A549 (cell line): ENCODE measurements around the gene SCPEP1. TPM values are rescaled to one million over a fixed set of nuclear protein-coding genes. Genes with fewer than 3 reads are reported as not detected.

Source experiments
- ATAC-seq, 2 experiments: fragments of 200-7000 bp in 1 of 2; fragments of >200 bp in 1 of 2; cut with Nextera tagmentation in 1 of 2; cut with Tn5 transposase in 1 of 2; 3 replicates each; pipeline versions ENCODE4 v1.8.0 to v1.9.1; 2018 to 2020; ENCODE audit warnings: mild to moderate bottlenecking in 1 of 2, moderate library complexity in 1 of 2
- CTCF ChIA-PET: fragments of 300-600 bp; sonication (Branson Sonifier 250); formaldehyde crosslinking; extraction: SDS; loops from one replicate; lab custom pipeline; 2021; ENCODE audit warnings: antibody characterized with exemption, inconsistent platforms; lab: Yijun Ruan, JAX
- POLR2A ChIA-PET: fragments of 350-600 bp; formaldehyde crosslinking; extraction: SDS; loops from one replicate; lab custom pipeline; 2021; ENCODE audit warnings: antibody characterized with exemption, inconsistent platforms; lab: Yijun Ruan, JAX
- DNase-seq, 2 experiments: peaks; one replicate each; pipeline versions ENCODE4 v3.0.0 to v3.0.0-alpha.2; 2011 to 2016; ENCODE audit warnings: low read depth in 1 of 2, low spot score in 1 of 2
- FAIRE-seq: peaks from 2 replicates; lab custom pipeline; 2011; peaks lifted over from hg19 to GRCh38; lab: Jason Lieb, UNC
- H3K27ac ChIP-seq, 2 experiments: fragments of >200 bp; sonication (Bioruptor Twin); formaldehyde crosslinking; 3 replicates each; pipeline ENCODE4 v1.5.1; 2016 to 2017
- H3K4me1 ChIP-seq: fragments of >200 bp; sonication (Bioruptor Twin); formaldehyde crosslinking; 3 replicates; pipeline ENCODE4 v1.6.1; 2016
- H3K4me2 ChIP-seq: fragments of >200 bp; sonication (Bioruptor Twin); formaldehyde crosslinking; 3 replicates; pipeline ENCODE4 v1.6.1; 2016
- H3K4me3 ChIP-seq: fragments of >200 bp; sonication (Bioruptor Twin); formaldehyde crosslinking; 3 replicates; pipeline ENCODE4 v1.5.1; 2016
- H3K9me3 ChIP-seq: fragments of >200 bp; sonication (Bioruptor Twin); formaldehyde crosslinking; 3 replicates; pipeline ENCODE4 v1.6.1; 2016
- BHLHE40 ChIP-seq: IDR thresholded peaks from 2 replicates; pipeline ENCODE4 v1.6.1; 2012; ENCODE audit warnings: low read depth, low read length, inconsistent platforms
- CBX8 ChIP-seq: fragments of 200-600 bp; sonication (generic); IDR thresholded peaks from 2 replicates; pipeline ENCODE4 v1.6.1; 2016
- CEBPB ChIP-seq, 2 experiments: fragments of >200 bp in 1 of 2; sonication (Bioruptor Twin) in 1 of 2; formaldehyde crosslinking in 1 of 2; IDR thresholded peaks; 2 replicates each; pipeline ENCODE4 v1.6.1; 2012 to 2016
- CHD2 ChIP-seq: fragments of 150-350 bp; IDR thresholded peaks from 2 replicates; pipeline ENCODE4 v1.6.1; 2014; ENCODE audit warnings: low read length; ENCODE audit not compliant: partially characterized antibody
- EHF ChIP-seq: fragments of 250-450 bp; sonication (Bioruptor Pico); IDR thresholded peaks from 2 replicates; pipeline ENCODE4 v1.5.0; 2020; ENCODE audit warnings: mild to moderate bottlenecking
- FOSL2 ChIP-seq, 2 experiments: fragments of 450-650 bp in 1 of 2; fragments of >200 bp in 1 of 2; sonication (Bioruptor Twin) in 1 of 2; formaldehyde crosslinking; IDR thresholded peaks; 2 replicates each; pipeline versions ENCODE4 v1.5.0 to v1.6.1; 2016 to 2020; ENCODE audit warnings: mild to moderate bottlenecking in 1 of 2, moderate library complexity in 1 of 2
- FOXS1 ChIP-seq: fragments of 250-450 bp; sonication (Bioruptor Pico); IDR thresholded peaks from 2 replicates; pipeline ENCODE4 v1.5.0; 2020; ENCODE audit warnings: mild to moderate bottlenecking, moderate library complexity
- HEYL ChIP-seq: fragments of 250-450 bp; sonication (Bioruptor Pico); IDR thresholded peaks from 2 replicates; pipeline ENCODE4 v1.8.0; 2021; ENCODE audit warnings: mild to moderate bottlenecking, moderate library complexity
- HOXB5 ChIP-seq: fragments of 250-450 bp; sonication (Bioruptor Pico); IDR thresholded peaks from 2 replicates; pipeline ENCODE4 v1.5.0; 2020; ENCODE audit warnings: mild to moderate bottlenecking, moderate library complexity
- KDM1A ChIP-seq: fragments of 200-600 bp; sonication (generic); IDR thresholded peaks from 2 replicates; pipeline ENCODE4 v1.6.1; 2016; ENCODE audit warnings: low read depth, mild to moderate bottlenecking
- MAFK ChIP-seq: fragments of 450-650 bp; IDR thresholded peaks from 2 replicates; pipeline ENCODE4 v1.6.1; 2014; ENCODE audit not compliant: partially characterized antibody
- MYC ChIP-seq: IDR thresholded peaks from 2 replicates; pipeline ENCODE4 v1.6.1; 2012; ENCODE audit warnings: mild to moderate bottlenecking, inconsistent platforms, low read length, improper control_type of control experiment, borderline replicate concordance
- NFE2L2 ChIP-seq: fragments of 150-350 bp; conservative IDR thresholded peaks from 2 replicates; pipeline ENCODE4 v1.6.1; 2014; ENCODE audit warnings: low read length
- NPAS2 ChIP-seq: fragments of 250-450 bp; sonication (Bioruptor Pico); IDR thresholded peaks from 2 replicates; pipeline ENCODE4 v1.8.0; 2022; ENCODE audit warnings: mild to moderate bottlenecking, moderate library complexity, borderline replicate concordance
- PHF8 ChIP-seq: fragments of 200-600 bp; sonication (generic); IDR thresholded peaks from 2 replicates; pipeline ENCODE4 v1.6.1; 2016; ENCODE audit warnings: low read depth, mild to moderate bottlenecking, antibody characterized with exemption, moderate library complexity, borderline replicate concordance
- RAD21 ChIP-seq, 2 experiments: fragments of >200 bp in 1 of 2; sonication (Bioruptor Twin) in 1 of 2; formaldehyde crosslinking in 1 of 2; IDR thresholded peaks in 1 of 2; conservative IDR thresholded peaks in 1 of 2; 2 replicates in 1 of 2; 3 replicates in 1 of 2; pipeline ENCODE4 v1.6.1; 2012 to 2018; ENCODE audit warnings: inconsistent platforms in 1 of 2
- RARB ChIP-seq: fragments of 250-450 bp; sonication (Bioruptor Pico); IDR thresholded peaks from 2 replicates; pipeline ENCODE4 v1.8.0; 2021; ENCODE audit warnings: mild to moderate bottlenecking, moderate library complexity
- RNF2 ChIP-seq: fragments of 200-600 bp; sonication (generic); IDR thresholded peaks from 2 replicates; pipeline ENCODE4 v1.6.1; 2016; ENCODE audit warnings: low read depth, mild to moderate bottlenecking, antibody characterized with exemption, moderate library complexity, borderline replicate concordance
- SMC3 ChIP-seq: fragments of >200 bp; sonication (Bioruptor Twin); formaldehyde crosslinking; IDR thresholded peaks from 3 replicates; pipeline ENCODE4 v1.6.1; 2018; ENCODE audit warnings: inconsistent platforms
- TFCP2L1 ChIP-seq: fragments of 250-450 bp; sonication (Bioruptor Pico); IDR thresholded peaks from 2 replicates; pipeline ENCODE4 v1.5.0; 2021; ENCODE audit warnings: mild to moderate bottlenecking
- ZC3H11A ChIP-seq: fragments of 450-650 bp; IDR thresholded peaks from 2 replicates; pipeline ENCODE4 v1.6.1; 2014; ENCODE audit warnings: antibody characterized with exemption, mild to moderate bottlenecking
- ZFP36 ChIP-seq: fragments of 450-650 bp; IDR thresholded peaks from 2 replicates; pipeline ENCODE4 v1.6.1; 2014; ENCODE audit warnings: borderline replicate concordance; ENCODE audit not compliant: partially characterized antibody
- ZSCAN20 ChIP-seq: fragments of 250-450 bp; sonication (Bioruptor Pico); IDR thresholded peaks from 2 replicates; pipeline ENCODE4 v1.8.0; 2022; ENCODE audit warnings: mild to moderate bottlenecking, moderate library complexity
- WGBS: methylation state at CpG from one replicate; pipeline ENCODE4 v1.1.6; 2017; ENCODE audit errors: missing lambda C conversion rate; 5-methylcytosine and 5-hydroxymethylcytosine counted together
- polyA plus RNA-seq, 4 experiments: library from polyadenylated mRNA; depleted of rRNA in 3 of 4; stranded (reverse); fragments of >200 nt; fragmentation: RNase III in 1 of 4; extraction: RNeasy Plus Mini Kit Qiagen cat#74134 plus additional on column Dnase treatment in 1 of 4; gene quantifications; 2 replicates in 3 of 4; 3 replicates in 1 of 4; pipeline ENCODE4 v1.2.3, GENCODE V29; 2011 to 2017
- TF ChIP-seq, protein P1 (sequence below): fragments of 450-650 bp; IDR thresholded peaks from 2 replicates; pipeline ENCODE4 v1.6.1; 2014; ENCODE audit warnings: antibody characterized with exemption
- TF ChIP-seq, protein P2 (sequence below): IDR thresholded peaks from 2 replicates; pipeline ENCODE4 v1.6.1; 2012; ENCODE audit warnings: low read depth, borderline replicate concordance
- TF ChIP-seq, protein P3 (sequence below): fragments of 250-450 bp; sonication (Bioruptor Pico); IDR thresholded peaks from 2 replicates; pipeline ENCODE4 v1.5.0; 2020; ENCODE audit warnings: low read depth, mild to moderate bottlenecking, moderate library complexity
- TF ChIP-seq, protein P4 (sequence below): fragments of 150-350 bp; IDR thresholded peaks from 2 replicates; pipeline ENCODE4 v1.6.1; 2014; ENCODE audit warnings: low read depth, mild to moderate bottlenecking, low read length

Gene SCPEP1
- polyA plus RNA-seq, 2 of the 4 experiments (the other 2 are of a cell fraction): 44.5 to 45.0 TPM

DNA sequence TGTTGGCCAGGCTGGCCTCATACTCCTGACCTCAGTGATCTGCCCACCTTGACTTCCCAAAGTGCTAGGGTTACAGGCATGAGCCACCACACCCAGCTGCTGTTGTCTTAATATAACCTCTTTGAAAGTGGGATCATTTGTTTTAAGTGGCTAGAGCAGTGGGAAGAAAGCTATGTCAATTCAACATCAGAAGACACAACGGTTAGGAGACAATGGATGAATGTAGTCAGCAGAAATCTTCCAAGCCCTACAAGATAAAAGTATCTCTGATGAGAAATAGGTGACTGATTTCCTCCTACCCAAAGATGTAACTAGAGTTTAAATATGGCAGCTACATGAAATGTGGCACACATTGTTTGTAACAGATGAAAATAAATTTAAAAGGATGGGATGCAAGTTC is 44.1 kb upstream of the SCPEP1 start:
- DNase-seq (no peak), ATAC-seq (no peak), FAIRE-seq (no peak)
- H3K4me2 ChIP-seq: no peak overlapping the region
- H3K4me1 ChIP-seq: no peaks in the 10 kb centered on the region
- TF ChIP-seq EHF: no peak
- no peak for TF ChIP-seq TFCP2L1
- no peak for TF ChIP-seq ZFP36
- no peak for TF ChIP-seq ZSCAN20 (CRISPR knock-in tag)
- TF ChIP-seq HOXB5: no peak
- TF ChIP-seq PHF8: no peak
- TF ChIP-seq, protein P1, sequence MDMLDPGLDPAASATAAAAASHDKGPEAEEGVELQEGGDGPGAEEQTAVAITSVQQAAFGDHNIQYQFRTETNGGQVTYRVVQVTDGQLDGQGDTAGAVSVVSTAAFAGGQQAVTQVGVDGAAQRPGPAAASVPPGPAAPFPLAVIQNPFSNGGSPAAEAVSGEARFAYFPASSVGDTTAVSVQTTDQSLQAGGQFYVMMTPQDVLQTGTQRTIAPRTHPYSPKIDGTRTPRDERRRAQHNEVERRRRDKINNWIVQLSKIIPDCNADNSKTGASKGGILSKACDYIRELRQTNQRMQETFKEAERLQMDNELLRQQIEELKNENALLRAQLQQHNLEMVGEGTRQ: no peak
- TF ChIP-seq, protein P2, sequence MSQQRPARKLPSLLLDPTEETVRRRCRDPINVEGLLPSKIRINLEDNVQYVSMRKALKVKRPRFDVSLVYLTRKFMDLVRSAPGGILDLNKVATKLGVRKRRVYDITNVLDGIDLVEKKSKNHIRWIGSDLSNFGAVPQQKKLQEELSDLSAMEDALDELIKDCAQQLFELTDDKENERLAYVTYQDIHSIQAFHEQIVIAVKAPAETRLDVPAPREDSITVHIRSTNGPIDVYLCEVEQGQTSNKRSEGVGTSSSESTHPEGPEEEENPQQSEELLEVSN: no peak
- TF ChIP-seq CEBPB (IDR thresholded peaks at IDR 0.05): no peak
- TF ChIP-seq RARB: no peak
- TF ChIP-seq NFE2L2: no peak
- no peak for TF ChIP-seq BHLHE40
- no peak for TF ChIP-seq FOXS1 (CRISPR knock-in tag)
- CTCF ChIA-PET: interaction anchor here (0.6 to 6.5 kb wide), 2 partner anchors 12 to 115 kb away, joined by 3 to 37 read pairs; no protein-coding TSS in a partner anchor
- no peak overlapping the region for H3K4me3 ChIP-seq
- peaks cover 14% of the 10 kb centered on the region; the same call in 2 of the 3 replicates for H3K9me3 ChIP-seq
- POLR2A ChIA-PET: no interaction called here
- WGBS: 85% methylated on average over 1 of the region's 1 CpG
- no peak overlapping the region for H3K27ac ChIP-seq

DNA sequence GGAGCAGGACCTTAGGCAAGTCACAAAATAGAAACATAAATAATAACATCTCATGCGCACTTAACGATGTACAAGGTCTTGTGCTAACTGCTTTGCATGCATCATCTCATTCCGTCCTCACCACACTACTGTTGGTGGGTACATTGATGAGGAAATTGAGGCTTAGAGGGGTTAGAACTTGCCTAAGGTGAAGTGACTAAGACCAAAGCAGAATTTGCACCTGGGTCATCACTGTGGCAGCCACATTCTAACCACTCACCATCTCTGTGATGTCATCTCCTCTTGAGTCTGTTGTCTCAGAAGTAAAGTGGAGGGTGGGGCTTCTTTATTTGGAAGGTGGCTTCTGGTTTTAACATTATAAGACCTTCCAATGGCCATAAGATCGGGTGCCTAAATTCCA is 43.7 kb upstream of the SCPEP1 start:
- ChIA-PET POLR2A (no interaction called here), CTCF (interaction anchor here (0.6 to 6.5 kb wide), 2 partner anchors 11 to 115 kb away, joined by 3 to 37 read pairs; no protein-coding TSS in a partner anchor)
- TF ChIP-seq CHD2: no peak
- TF ChIP-seq, protein P3, sequence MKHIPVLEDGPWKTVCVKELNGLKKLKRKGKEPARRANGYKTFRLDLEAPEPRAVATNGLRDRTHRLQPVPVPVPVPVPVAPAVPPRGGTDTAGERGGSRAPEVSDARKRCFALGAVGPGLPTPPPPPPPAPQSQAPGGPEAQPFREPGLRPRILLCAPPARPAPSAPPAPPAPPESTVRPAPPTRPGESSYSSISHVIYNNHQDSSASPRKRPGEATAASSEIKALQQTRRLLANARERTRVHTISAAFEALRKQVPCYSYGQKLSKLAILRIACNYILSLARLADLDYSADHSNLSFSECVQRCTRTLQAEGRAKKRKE (CRISPR knock-in tag): no peak
- no peak for TF ChIP-seq SMC3
- no peak for TF ChIP-seq ZC3H11A
- TF ChIP-seq, protein P1: no peak
- TF ChIP-seq FOSL2 (IDR thresholded peaks at IDR 0.05): no peak
- TF ChIP-seq FOSL2 (CRISPR knock-in tag; IDR thresholded peaks at IDR 0.05): no peak
- TF ChIP-seq KDM1A: no peak
- TF ChIP-seq CBX8: no peak
- TF ChIP-seq, protein P4, sequence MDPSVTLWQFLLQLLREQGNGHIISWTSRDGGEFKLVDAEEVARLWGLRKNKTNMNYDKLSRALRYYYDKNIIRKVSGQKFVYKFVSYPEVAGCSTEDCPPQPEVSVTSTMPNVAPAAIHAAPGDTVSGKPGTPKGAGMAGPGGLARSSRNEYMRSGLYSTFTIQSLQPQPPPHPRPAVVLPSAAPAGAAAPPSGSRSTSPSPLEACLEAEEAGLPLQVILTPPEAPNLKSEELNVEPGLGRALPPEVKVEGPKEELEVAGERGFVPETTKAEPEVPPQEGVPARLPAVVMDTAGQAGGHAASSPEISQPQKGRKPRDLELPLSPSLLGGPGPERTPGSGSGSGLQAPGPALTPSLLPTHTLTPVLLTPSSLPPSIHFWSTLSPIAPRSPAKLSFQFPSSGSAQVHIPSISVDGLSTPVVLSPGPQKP: no peak
- TF ChIP-seq NPAS2 (CRISPR knock-in tag): no peak
- no peak for TF ChIP-seq MYC
- no peak for TF ChIP-seq RNF2
- no peak for TF ChIP-seq MAFK
- TF ChIP-seq HEYL (CRISPR knock-in tag): no peak
- no peak for TF ChIP-seq ZSCAN20 (CRISPR knock-in tag)
- no peak for TF ChIP-seq RAD21 (conservative IDR thresholded peaks at IDR 0.05 in 1 of 2, IDR thresholded peaks at IDR 0.05 in 1 of 2)
- no peak for TF ChIP-seq FOXS1 (CRISPR knock-in tag)
- Histone ChIP-seq H3K4me1 (no peaks in the 10 kb centered on the region), H3K27ac (no peak overlapping the region), H3K4me2 (no peak overlapping the region), H3K4me3 (no peak overlapping the region), H3K9me3 (peaks cover 11% of the 10 kb centered on the region; the same call in 1 of the 3 replicates)
- WGBS: 95% methylated on average over 4 of the region's 4 CpGs
- ATAC-seq (no peak), DNase-seq (no peak), FAIRE-seq (no peak)
